KOPT-K1 (cell line): Measurements from ENCODE around the gene ADGRA1.

ENCODE experiments used
- H3K27ac ChIP-seq: fragments of 200-600 bp; sonication (generic); 2 replicates; pipeline ENCODE4 v1.5.1; 2016; ENCODE audit warnings: antibody characterized with exemption, mild to moderate bottlenecking, low read depth, low read length; ENCODE audit not compliant: poor library complexity, severe bottlenecking
- H3K36me3 ChIP-seq: fragments of 200-600 bp; sonication (generic); 2 replicates; pipeline ENCODE4 v1.5.1; 2017; ENCODE audit warnings: antibody characterized with exemption, mild to moderate bottlenecking, low read length, moderate library complexity; ENCODE audit not compliant: insufficient read depth
- H3K9me3 ChIP-seq: fragments of 200-600 bp; sonication (generic); 2 replicates; pipeline ENCODE4 v1.5.1; 2017; ENCODE audit warnings: antibody characterized with exemption, low read length, mild to moderate bottlenecking; ENCODE audit not compliant: insufficient read depth, poor library complexity, severe bottlenecking

ADGRA1 gene

GRCh38 chr10:133062085-133062484 lies 25.6 kb upstream of the ADGRA1 start:
- Histone ChIP-seq H3K27ac (no peak overlapping the region), H3K9me3 (no peaks in the 10 kb centered on the region), H3K36me3 (no peaks in the 10 kb centered on the region)

GRCh38 chr10:133062635-133063034 lies 25.1 kb upstream of the ADGRA1 start:
- no peak overlapping the region for H3K27ac ChIP-seq
- no peaks in the 10 kb centered on the region for H3K9me3 ChIP-seq
- H3K36me3 ChIP-seq, result no peaks in the 10 kb centered on the region

- Histone ChIP-seq H3K27ac (no peak overlapping the region), H3K9me3 (no peaks in the 10 kb centered on the region), H3K36me3 (no peaks in the 10 kb centered on the region)
Measured at GRCh38 chr10:133067149-133068105, 20.3 kb upstream of the ADGRA1 start.

GRCh38 chr10:133068111-133069032 lies 19.4 kb upstream of the ADGRA1 start:
- no peak overlapping the region for H3K27ac ChIP-seq
- H3K36me3 ChIP-seq, result no peaks in the 10 kb centered on the region
- no peaks in the 10 kb centered on the region for H3K9me3 ChIP-seq

- no peaks in the 10 kb centered on the region for H3K9me3 ChIP-seq
- H3K36me3 ChIP-seq, result no peaks in the 10 kb centered on the region
- no peak overlapping the region for H3K27ac ChIP-seq
Measured at GRCh38 chr10:133069033-133069525, 18.6 kb upstream of the ADGRA1 start.

GRCh38 chr10:133070405-133070804 lies 17.3 kb upstream of the ADGRA1 start:
- Histone ChIP-seq H3K36me3 (no peaks in the 10 kb centered on the region), H3K27ac (no peak overlapping the region), H3K9me3 (no peaks in the 10 kb centered on the region)

GRCh38 chr10:133070810-133071209 lies 16.9 kb upstream of the ADGRA1 start:
- no peak overlapping the region for H3K27ac ChIP-seq
- H3K9me3 ChIP-seq, result no peaks in the 10 kb centered on the region
- H3K36me3 ChIP-seq, result no peaks in the 10 kb centered on the region

GRCh38 chr10:133071733-133072132 lies 16.0 kb upstream of the ADGRA1 start:
- H3K27ac ChIP-seq, result no peak overlapping the region
- no peaks in the 10 kb centered on the region for H3K9me3 ChIP-seq

GRCh38 chr10:133072196-133072595 lies 15.5 kb upstream of the ADGRA1 start:
- Histone ChIP-seq H3K36me3 (no peaks in the 10 kb centered on the region), H3K27ac (no peak overlapping the region), H3K9me3 (no peaks in the 10 kb centered on the region)

More at GRCh38 chr10:133071733-133072132, 16.0 kb upstream of the ADGRA1 start:
- H3K36me3 ChIP-seq, result no peaks in the 10 kb centered on the region

- Histone ChIP-seq H3K27ac (no peak overlapping the region), H3K36me3 (no peaks in the 10 kb centered on the region), H3K9me3 (no peaks in the 10 kb centered on the region)
Measured at GRCh38 chr10:133072720-133073390, 14.9 kb upstream of the ADGRA1 start.

GRCh38 chr10:133075346-133076137 lies 12.2 kb upstream of the ADGRA1 start:
- Histone ChIP-seq H3K27ac (no peak overlapping the region), H3K36me3 (no peaks in the 10 kb centered on the region), H3K9me3 (no peaks in the 10 kb centered on the region)

GRCh38 chr10:133076274-133077038 lies 11.3 kb upstream of the ADGRA1 start:
- H3K9me3 ChIP-seq, result no peaks in the 10 kb centered on the region
- H3K36me3 ChIP-seq, result no peaks in the 10 kb centered on the region
- H3K27ac ChIP-seq, result no peak overlapping the region

GRCh38 chr10:133079836-133080682 lies 7.7 kb upstream of the ADGRA1 start:
- Histone ChIP-seq H3K36me3 (no peaks in the 10 kb centered on the region), H3K9me3 (no peaks in the 10 kb centered on the region), H3K27ac (no peak overlapping the region)
